SHP77 treated with DMSO at 0.1 percent for 48 hours (cell line): ENCODE results near the gene POLR2B.
"Not testable (repeated sequence)": the region's sequence is repeated elsewhere in the genome, so short reads cannot be mapped to it uniquely, and the experiment has no call there.

ENCODE experiments used
- DNase-seq: peaks from one replicate; lab custom pipeline; 2025; lab: John Stamatoyannopoulos, UW

POLR2B gene

GRCh38 chr4:57053508-57053907 is 74.8 kb downstream of the POLR2B start:
- no peak for DNase-seq

DNA sequence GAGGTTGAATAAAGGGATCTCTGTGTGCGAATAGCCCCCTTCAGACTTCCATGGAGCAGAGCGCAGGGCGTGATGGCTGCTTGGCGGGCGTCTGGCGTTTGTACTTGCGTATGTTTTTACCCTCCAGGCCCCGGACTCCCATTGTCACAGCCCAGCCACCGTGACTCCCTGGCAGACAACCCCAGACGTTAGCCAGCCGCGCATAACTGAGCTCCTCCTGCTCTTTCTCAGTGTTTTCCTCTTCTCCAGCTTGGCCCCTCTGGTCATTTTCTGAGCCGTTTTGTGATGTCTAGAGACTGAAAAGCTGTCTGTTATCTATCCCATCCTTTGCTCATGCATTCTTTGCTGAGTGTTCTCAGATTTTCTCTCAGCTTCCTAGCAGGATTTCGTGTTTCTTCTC is 77.2 kb downstream of the POLR2B start:
- no peak for DNase-seq

DNA sequence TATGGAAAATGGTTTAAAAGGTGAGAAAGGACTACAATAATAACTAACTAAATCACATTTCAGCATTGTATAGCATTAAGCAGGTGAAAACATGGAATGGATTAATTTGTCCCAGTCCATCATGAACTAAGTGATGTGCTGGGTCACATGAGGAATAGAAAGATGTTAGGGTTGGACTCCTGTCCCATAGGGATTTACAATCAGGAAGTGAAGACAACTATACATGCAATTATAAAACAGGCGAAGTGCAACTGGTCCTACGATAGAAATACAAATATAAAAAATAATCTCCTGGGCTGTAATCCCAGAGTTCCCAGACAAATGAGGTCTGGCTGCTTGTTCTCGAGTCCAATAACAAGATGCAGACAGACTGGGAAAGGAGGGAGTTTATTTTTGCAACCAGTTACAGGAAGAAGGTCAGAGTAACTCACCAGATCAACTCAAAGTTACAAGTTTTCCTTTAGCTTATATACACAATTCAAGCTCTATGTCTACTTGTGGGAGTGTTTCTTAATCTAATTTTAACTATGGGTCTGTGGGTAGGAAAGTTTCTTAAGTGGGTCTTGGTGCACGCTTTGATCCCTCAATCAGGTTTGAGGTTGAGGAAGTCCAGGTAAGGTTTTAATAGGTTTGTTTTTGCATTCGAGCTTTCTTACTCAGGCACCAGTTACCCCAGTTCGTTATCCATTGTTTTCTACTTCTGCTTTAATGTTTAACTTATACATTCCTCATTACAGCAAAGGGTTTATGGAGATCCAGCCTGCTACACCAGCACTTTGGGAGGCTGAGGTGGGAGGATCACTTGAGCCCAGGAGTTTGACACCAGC is 81.4 kb downstream of the POLR2B start:
- no peak for DNase-seq

DNA sequence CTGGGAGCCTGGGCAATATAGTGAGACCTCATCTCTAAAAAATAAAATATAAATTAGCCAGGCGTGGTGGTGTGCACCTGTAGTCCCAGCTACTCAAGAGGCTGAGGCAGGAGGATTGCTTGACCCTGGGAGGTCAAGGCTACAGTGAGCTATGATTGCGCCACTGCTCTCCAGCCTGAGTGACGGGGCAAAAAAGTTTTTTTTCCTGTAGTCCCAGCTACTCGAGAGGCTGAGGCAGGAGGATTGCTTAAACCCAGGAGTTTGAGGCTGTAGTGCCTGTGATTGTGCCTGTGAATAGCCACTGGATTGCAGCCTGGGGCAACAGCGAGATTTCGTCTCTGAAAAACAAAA is 82.0 kb downstream of the POLR2B start:
- DNase-seq = not testable (repeated sequence)

DNA sequence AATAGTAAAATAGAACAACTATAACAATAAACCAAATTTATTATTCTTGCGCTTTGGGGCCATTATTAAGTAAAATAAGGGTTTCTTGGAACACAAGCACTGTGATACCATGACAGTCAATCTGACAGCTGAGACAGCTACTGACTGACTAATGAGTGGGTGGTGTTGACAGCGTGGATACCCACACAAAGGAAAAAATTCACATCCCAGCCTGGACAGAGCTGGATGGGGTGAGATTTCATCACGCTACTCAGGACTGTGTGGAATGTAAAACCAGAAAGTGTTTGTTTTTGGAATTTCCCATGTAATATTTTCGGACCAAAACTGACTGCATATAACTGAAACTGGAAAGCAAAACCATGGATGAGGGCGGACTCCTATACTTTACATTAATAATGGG is 82.7 kb downstream of the POLR2B start:
- DNase-seq = no peak

- no peak for DNase-seq
These were observed 84.8 kb downstream of the POLR2B start for GRCh38 chr4:57063518-57063917.

GRCh38 chr4:57064120-57064519 is 85.4 kb downstream of the POLR2B start:
- DNase-seq = no peak

DNA sequence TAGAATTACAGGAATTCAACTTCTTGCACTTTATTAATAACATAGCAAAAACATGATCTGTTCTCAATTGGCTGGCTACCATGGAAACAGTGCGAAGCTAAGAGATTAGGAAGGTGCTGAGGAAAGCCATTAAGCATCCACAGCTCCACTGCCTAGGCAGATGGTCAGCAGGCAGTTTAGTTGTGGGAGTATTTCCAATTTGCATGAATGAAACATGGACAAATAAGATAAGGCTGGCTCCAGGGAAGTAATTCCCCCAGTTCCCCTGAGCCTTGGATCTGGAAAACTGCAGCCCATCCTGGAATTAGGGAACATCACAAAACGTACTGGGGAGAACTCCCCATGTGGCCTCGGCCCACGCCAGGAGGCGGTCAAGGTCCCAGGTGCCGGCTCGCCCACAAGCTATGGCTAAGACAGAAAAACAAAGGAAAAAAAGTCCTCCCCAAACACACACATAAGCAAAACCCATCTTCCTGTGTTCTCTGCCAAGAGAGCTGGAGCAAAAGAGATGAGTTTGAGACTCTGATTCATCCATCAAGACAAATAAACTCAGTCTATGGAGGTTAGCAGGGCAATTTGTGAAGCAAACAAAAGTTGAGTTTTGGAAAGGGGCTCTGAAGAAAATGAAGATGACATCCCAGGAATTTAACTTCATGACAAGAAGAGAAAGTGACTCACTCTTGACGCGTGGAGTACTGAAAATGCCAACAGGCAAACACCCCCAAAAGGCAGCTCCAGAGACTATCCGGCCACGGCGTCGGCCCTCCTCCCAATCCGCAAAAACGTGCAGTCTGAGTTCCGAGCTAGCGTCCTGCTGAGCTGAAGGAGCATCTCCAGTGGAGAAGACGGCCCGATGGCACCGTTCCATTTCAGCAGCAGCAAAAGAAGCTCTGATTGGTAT is 86.4 kb downstream of the POLR2B start:
- no peak for DNase-seq

DNA sequence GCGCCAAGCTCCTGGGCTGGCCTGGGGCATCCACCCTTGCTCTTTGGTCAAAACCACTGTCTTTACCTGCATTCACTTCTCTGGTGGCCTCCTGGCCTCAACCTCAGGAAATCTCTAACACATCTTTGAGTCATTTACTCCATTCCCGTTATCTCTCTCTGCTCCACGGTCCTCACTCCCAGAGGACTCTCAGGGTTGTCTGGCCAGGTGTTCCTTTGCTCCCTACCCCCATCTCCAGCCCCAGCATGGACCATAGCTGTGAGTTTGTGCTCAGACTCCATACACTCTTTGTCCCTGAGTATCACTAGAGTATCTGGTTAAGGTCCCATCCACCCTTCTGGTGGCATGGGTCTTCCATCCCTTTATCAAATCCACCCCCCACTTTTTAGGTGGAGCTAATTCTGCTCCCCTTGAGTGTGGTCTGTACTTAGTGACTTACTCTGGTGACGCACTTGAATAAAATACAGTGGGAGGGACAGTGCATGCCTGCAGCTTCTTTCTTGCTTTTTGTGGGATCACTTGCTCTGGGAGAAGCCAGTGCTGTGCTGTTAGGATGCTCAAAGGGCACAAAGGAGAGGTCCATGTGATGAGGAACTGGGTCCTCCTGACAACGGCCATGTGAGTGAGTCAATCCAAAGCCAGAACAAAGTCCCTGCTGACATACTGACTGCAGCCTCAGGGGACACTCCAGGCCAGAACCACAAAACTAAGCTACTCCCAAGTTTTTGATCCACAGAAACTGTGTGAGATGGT is 87.2 kb downstream of the POLR2B start:
- DNase-seq = no peak

- no peak for DNase-seq
These were observed 89.7 kb downstream of the POLR2B start for GRCh38 chr4:57068237-57068981.

- DNase-seq = no peak
These were observed 91.8 kb downstream of the POLR2B start for GRCh38 chr4:57070461-57070860.

GRCh38 chr4:57071326-57071725 is 92.6 kb downstream of the POLR2B start:
- no peak for DNase-seq

GRCh38 chr4:57073559-57073958 is 94.9 kb downstream of the POLR2B start:
- DNase-seq = no peak

DNA sequence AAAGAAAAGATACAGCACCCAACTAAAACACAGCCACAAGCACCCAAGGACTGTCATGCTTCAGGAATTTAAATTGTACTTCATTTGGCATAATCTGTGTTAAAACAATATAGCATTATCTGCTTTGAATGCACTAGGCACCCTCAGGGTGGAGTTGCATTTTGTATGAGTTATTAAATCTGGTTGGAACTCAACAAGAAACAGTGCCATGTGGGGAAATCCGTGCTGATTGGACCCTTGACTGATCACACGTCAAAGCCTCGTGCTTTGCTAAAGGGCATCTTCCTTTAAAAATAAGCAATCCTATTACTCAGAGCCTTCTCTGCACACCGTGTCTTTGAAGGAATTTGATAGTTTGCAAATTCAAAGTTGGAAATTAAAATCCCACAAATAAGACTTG is 96.0 kb downstream of the POLR2B start:
- DNase-seq = no peak

DNA sequence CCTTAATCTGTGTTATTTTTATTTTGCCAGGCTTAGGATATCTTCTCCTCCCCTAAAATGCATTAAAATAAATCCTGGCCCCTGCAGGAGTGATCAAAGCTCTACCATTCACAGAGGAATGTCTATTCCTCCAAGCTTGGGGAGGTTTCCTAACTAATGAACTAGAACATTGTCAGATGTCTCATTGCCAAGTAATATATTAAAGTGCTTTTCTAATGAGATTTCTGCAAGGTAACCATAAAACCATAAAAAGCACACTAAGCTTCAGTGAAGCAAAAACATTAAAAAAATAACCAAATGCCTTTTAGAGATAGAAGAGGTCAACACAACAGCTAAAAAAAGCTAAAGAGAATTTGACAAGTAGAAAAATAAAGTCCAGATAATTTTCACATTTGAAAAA is 96.7 kb downstream of the POLR2B start:
- DNase-seq = no peak

GRCh38 chr4:57076646-57077045 is 98.0 kb downstream of the POLR2B start:
- no peak for DNase-seq

DNA sequence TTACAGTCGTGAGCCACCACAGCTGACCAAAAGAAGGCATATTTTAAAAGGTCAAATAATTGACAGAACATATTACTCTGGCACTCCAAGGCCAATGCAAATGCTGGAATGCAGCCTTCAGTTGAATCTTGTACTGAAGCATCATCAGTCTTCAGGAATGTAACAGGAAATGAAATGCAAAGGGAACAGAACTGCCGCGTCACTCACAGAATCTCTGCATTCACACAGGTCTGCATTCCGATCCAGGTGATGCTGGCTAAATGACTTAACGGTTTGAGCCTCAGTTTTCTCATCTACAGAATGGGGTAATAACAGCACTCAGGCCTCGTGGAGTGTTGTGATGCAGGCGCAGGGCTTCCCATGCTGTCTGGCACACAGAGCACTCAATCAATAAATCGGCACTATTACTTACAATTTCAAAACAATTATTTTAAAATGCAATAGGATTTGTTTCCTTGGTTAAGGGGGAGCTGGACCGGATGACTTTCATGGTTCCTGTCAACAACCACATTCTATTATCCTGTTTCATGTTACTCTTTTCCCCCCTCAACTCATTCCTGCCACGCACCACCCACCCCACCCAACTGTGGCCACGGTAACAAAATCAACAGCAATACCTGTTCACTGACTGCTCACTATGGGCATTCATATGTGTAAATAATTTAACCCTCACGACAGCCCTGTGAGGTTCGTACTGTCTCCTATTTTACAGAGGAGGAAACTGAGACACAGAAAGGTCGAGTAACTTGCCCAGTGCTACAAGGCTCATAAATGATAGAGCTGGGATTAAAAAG is 99.1 kb downstream of the POLR2B start:
- DNase-seq = no peak

DNA sequence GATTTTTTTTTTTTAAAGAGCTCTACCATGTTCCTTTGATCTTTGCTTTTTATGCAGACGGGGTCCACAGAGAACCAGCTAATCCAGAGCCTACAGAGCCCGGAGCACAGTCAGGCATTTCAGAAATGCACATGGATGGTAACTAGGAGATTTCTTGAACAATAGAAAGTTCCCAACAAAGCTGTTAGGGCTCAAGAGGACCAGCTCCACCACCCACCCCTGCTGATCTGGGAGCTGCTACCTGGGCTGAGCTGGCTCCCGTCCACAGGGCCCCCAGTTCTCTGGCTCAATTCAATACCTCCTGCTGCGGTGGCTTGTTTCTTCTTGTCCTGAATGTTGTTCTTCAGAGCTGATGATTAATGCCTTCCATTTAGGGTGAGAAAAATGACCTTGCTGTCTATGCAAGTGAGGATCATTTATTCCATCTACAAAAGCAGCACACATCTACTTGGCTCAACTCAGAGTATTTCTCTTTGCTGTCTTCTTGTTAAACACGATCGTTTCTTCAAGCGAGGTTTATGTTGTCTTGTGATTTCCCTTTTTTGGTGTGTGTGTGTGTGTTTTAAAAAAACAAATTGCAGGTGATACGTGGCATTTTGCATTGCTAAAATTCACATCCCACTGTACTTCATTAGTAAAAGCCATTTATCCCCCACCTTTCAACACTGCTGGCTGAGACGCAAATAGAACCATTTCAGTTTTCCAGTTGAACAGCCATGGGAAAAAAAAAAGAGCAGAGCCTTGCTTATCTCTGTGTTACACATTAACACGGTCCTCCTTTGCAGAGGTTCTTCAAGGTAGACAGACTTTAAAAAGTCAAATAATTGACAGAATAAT is 100.2 kb downstream of the POLR2B start:
- no peak for DNase-seq
